ENCODE data around the gene SPAG16. TPM values are rescaled to one million over a fixed set of nuclear protein-coding genes. Genes with fewer than 3 reads are reported as not detected.

SPAG16 gene
- total RNA-seq, 1 experiment from 2014 or later = 0.30 TPM

DNA sequence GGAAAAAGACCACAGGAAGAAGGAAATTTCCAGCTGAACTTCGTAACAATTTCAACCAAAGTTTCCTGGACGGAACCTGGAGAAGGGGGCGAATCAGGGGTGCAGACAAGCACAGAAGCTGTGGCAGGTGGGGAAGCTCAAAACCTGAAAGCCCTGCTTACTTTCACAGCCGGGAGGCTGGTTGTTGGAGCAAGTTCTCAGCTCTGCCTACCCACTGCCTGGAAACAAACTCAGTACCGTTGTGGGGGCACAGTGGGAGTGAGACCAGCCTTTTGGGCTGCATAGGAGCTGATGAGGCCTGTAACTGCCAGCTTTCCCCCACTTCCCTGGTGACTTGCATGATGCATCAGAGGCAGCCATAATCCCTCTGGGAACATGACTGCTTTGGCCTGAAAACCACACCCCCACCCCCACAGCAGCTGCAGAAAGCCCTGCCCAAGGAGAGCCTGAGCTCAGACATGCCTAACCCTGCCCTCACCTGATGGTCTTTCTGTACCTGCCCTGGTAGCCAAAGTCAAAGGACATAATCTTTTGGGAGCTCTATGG lies 919.6 kb downstream of the SPAG16 start:
- Histone ChIP-seq H3K79me2 (ENCODE audit: insufficient read depth, low read length) (no peaks in the 10 kb centered on the region), H3K36me3 (ENCODE audit: control insufficient read depth in 1 of 2, insufficient read depth in 2 of 2, low read length in 2 of 2) (no peaks in the 10 kb centered on the region), H2AFZ (ENCODE audit: low read depth, low read length, poor library complexity, severe bottlenecking) (no peak overlapping the region), H3K27ac (ENCODE audit: low read depth, low read length) (no peak overlapping the region), H3K27me3 (ENCODE audit: insufficient read depth, low read length) (no peaks in the 10 kb centered on the region), H3K9ac (ENCODE audit: low read length) (no peak overlapping the region), H3K4me1 (ENCODE audit: control insufficient read depth in 1 of 2, insufficient read depth in 2 of 2, low read length in 2 of 2) (no peaks in the 10 kb centered on the region), H3K4me2 (ENCODE audit: low read length) (no peak overlapping the region), H3K4me3 (replicated peaks in 1 of 2; ENCODE audit: low read depth in 1 of 2, low read length in 2 of 2) (no peak overlapping the region), H3K9me3 (ENCODE audit: control insufficient read depth in 1 of 2, insufficient read depth in 1 of 2, low read depth in 1 of 2, low read length in 2 of 2) (no peaks in the 10 kb centered on the region), H3K9me2 (ENCODE audit: insufficient read depth) (no peaks in the 10 kb centered on the region), H4K20me1 (ENCODE audit: insufficient read depth) (no peaks in the 10 kb centered on the region)
- ChIA-PET RAD21 (ENCODE audit: low non-redundant PET in 1 of 2, low total read pairs in 2 of 2, uncharacterized antibody in 2 of 2, unreplicated experiment in 2 of 2) (no interaction called here), POLR2A (no interaction called here), CTCF (no interaction called here)
- no peak for TF ChIP-seq EGR1 (IDR thresholded peaks at IDR 0.05; ENCODE audit: low read depth)
- no peak for TF ChIP-seq FOSL1 (IDR thresholded peaks at IDR 0.05; ENCODE audit: low read depth)
- no peak for TF ChIP-seq YY1 (IDR thresholded peaks at IDR 0.05; ENCODE audit: extremely low read depth, insufficient replicate concordance, low read depth, low read length)
- no peak for TF ChIP-seq SIN3A (IDR thresholded peaks at IDR 0.05; ENCODE audit: low read depth)
- no peak for TF ChIP-seq ZFX (IDR thresholded peaks at IDR 0.05)
- ATAC-seq (no peak), DNase-seq (ENCODE audit: low read depth, low spot score) (no peak)
- intact Hi-C loops (cut with micrococcal nuclease) = no loop called here
- BruUV-seq (replicated peaks) = no TSS peak

DNA sequence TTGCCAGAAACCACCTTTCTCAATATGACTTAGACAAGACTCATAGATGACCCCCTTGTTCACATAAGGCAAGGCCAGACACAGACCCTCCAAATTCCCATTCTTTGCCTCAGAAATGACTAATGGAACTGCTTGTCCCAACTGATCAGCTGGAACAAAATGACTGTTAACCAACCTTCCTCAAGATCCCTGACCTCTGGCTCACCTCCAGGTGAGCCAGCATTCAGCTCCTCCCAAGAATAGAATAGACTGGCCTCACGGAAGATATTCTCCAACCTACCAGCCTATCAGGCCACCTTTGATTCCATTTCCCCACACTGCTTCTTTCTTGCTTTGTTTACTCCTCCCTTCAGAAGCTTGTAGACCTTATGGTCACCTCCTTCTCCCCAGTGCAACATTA lies 930.8 kb downstream of the SPAG16 start:
- H3K9me3 ChIP-seq (ENCODE audit: control insufficient read depth in 1 of 2, insufficient read depth in 1 of 2, low read depth in 1 of 2, low read length in 2 of 2) = no peaks in the 10 kb centered on the region
- ChIA-PET RAD21 (ENCODE audit: low non-redundant PET in 1 of 2, low total read pairs in 2 of 2, uncharacterized antibody in 2 of 2, unreplicated experiment in 2 of 2) (no interaction called here), POLR2A (no interaction called here), CTCF (no interaction called here)
- H3K27ac ChIP-seq (ENCODE audit: low read depth, low read length) = no peak overlapping the region
- H2AFZ ChIP-seq (ENCODE audit: low read depth, low read length, poor library complexity, severe bottlenecking) = no peak overlapping the region
- H4K20me1 ChIP-seq (ENCODE audit: insufficient read depth) = no peaks in the 10 kb centered on the region
- H3K9me2 ChIP-seq (ENCODE audit: insufficient read depth) = no peaks in the 10 kb centered on the region
- no peak for ATAC-seq
- no peaks in the 10 kb centered on the region for H3K4me1 ChIP-seq (ENCODE audit: control insufficient read depth in 1 of 2, insufficient read depth in 2 of 2, low read length in 2 of 2)
- TF ChIP-seq POLR2AphosphoS5 (IDR thresholded peaks at IDR 0.05; ENCODE audit: low read depth, low read length) (no peak), SP1 (IDR thresholded peaks at IDR 0.05; ENCODE audit: low read depth) (no peak), EZH2 (IDR thresholded peaks at IDR 0.05) (no peak), EZH2phosphoT487 (IDR thresholded peaks at IDR 0.05; ENCODE audit: borderline replicate concordance) (no peak), RAD21 (IDR thresholded peaks at IDR 0.05; ENCODE audit: low read depth) (no peak), ZFX (IDR thresholded peaks at IDR 0.05) (no peak), CBX3 (IDR thresholded peaks at IDR 0.05; ENCODE audit: low read depth) (no peak)
- TF ChIP-seq, protein P1, sequence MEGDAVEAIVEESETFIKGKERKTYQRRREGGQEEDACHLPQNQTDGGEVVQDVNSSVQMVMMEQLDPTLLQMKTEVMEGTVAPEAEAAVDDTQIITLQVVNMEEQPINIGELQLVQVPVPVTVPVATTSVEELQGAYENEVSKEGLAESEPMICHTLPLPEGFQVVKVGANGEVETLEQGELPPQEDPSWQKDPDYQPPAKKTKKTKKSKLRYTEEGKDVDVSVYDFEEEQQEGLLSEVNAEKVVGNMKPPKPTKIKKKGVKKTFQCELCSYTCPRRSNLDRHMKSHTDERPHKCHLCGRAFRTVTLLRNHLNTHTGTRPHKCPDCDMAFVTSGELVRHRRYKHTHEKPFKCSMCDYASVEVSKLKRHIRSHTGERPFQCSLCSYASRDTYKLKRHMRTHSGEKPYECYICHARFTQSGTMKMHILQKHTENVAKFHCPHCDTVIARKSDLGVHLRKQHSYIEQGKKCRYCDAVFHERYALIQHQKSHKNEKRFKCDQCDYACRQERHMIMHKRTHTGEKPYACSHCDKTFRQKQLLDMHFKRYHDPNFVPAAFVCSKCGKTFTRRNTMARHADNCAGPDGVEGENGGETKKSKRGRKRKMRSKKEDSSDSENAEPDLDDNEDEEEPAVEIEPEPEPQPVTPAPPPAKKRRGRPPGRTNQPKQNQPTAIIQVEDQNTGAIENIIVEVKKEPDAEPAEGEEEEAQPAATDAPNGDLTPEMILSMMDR (IDR thresholded peaks at IDR 0.05 in 2 of 3, conservative IDR thresholded peaks at IDR 0.05 in 1 of 3; ENCODE audit: borderline replicate concordance in 1 of 3, insufficient read depth in 1 of 3, low read depth in 2 of 3, low read length in 2 of 3) = no peak
- TF ChIP-seq, protein P2, sequence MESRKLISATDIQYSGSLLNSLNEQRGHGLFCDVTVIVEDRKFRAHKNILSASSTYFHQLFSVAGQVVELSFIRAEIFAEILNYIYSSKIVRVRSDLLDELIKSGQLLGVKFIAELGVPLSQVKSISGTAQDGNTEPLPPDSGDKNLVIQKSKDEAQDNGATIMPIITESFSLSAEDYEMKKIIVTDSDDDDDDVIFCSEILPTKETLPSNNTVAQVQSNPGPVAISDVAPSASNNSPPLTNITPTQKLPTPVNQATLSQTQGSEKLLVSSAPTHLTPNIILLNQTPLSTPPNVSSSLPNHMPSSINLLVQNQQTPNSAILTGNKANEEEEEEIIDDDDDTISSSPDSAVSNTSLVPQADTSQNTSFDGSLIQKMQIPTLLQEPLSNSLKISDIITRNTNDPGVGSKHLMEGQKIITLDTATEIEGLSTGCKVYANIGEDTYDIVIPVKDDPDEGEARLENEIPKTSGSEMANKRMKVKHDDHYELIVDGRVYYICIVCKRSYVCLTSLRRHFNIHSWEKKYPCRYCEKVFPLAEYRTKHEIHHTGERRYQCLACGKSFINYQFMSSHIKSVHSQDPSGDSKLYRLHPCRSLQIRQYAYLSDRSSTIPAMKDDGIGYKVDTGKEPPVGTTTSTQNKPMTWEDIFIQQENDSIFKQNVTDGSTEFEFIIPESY (IDR thresholded peaks at IDR 0.05; ENCODE audit: extremely low read depth, insufficient replicate concordance, low read length) = no peak
- H3K9ac ChIP-seq (ENCODE audit: low read length) = no peak overlapping the region
- no peaks in the 10 kb centered on the region for H3K79me2 ChIP-seq (ENCODE audit: insufficient read depth, low read length)
- no peak for DNase-seq (ENCODE audit: low read depth, low spot score)
- no peaks in the 10 kb centered on the region for H3K36me3 ChIP-seq (ENCODE audit: control insufficient read depth in 1 of 2, insufficient read depth in 2 of 2, low read length in 2 of 2)
- H3K27me3 ChIP-seq (ENCODE audit: insufficient read depth, low read length) = no peaks in the 10 kb centered on the region
- no peak overlapping the region for H3K4me2 ChIP-seq (ENCODE audit: low read length)
- BruUV-seq (replicated peaks) = no TSS peak
- H3K4me3 ChIP-seq (replicated peaks in 1 of 2; ENCODE audit: low read depth in 1 of 2, low read length in 2 of 2) = no peak overlapping the region
- intact Hi-C loops (cut with micrococcal nuclease) = no loop called here
